GM12864 (cell line): ENCODE data around the gene RAB31.

Experiments
- DNase-seq: peaks from one replicate; pipeline ENCODE4 v3.0.0-alpha.2; 2011; ENCODE audit warnings: low read depth
- H3K4me3 ChIP-seq: 2 replicates; pipeline ENCODE4 v1.5.1; 2011; ENCODE audit warnings: mild to moderate bottlenecking, low read depth, low read length, control low read depth
- TF ChIP-seq, protein P1 (sequence below): IDR thresholded peaks from 2 replicates; pipeline ENCODE4 v1.5.1; 2011; ENCODE audit warnings: low read depth, mild to moderate bottlenecking, moderate library complexity, low read length, control low read depth, inconsistent platforms; ENCODE audit errors: missing control alignments

The RAB31 gene

DNA sequence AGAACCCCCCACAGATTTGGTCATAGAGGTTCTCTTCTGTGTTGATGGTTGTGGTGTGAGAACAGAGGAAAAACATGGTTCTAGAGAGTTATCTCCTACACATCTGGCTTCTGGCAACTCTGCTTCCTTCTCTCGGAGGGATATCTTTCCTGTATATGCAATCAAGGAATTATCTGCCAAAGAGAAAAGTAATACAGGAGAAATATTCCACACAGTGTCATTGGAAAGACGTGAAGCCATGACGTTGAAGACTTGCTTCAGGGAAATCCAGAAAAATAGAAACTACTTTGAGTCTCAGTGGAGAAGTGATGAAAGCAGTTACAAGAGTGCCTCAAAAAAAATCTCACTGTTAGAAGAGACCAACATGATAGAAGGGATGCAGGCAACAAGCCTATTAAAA is 78.5 kb downstream of the RAB31 start:
- no peak overlapping the region for H3K4me3 ChIP-seq
- no peak for DNase-seq
- TF ChIP-seq, protein P1, sequence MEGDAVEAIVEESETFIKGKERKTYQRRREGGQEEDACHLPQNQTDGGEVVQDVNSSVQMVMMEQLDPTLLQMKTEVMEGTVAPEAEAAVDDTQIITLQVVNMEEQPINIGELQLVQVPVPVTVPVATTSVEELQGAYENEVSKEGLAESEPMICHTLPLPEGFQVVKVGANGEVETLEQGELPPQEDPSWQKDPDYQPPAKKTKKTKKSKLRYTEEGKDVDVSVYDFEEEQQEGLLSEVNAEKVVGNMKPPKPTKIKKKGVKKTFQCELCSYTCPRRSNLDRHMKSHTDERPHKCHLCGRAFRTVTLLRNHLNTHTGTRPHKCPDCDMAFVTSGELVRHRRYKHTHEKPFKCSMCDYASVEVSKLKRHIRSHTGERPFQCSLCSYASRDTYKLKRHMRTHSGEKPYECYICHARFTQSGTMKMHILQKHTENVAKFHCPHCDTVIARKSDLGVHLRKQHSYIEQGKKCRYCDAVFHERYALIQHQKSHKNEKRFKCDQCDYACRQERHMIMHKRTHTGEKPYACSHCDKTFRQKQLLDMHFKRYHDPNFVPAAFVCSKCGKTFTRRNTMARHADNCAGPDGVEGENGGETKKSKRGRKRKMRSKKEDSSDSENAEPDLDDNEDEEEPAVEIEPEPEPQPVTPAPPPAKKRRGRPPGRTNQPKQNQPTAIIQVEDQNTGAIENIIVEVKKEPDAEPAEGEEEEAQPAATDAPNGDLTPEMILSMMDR: no peak

DNA sequence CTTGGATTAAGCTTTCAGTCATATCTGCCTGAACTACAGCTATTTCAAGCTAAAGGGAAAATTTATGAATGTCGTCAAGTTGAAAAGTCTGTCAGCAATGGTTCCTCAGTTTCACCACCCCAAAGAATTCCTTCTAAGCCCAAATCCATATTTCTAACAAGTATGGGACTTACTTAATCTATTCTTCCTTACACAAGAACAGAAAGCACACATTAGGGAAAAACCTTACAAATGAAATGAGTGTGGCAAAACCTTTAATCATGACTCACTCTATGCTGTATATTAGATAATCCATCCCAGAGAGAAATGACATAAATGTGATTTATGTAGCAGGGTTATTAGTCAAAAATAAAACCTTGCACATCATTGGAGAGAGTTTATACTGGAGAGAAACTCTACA is 78.9 kb downstream of the RAB31 start:
- TF ChIP-seq, protein P1: no peak

DNA sequence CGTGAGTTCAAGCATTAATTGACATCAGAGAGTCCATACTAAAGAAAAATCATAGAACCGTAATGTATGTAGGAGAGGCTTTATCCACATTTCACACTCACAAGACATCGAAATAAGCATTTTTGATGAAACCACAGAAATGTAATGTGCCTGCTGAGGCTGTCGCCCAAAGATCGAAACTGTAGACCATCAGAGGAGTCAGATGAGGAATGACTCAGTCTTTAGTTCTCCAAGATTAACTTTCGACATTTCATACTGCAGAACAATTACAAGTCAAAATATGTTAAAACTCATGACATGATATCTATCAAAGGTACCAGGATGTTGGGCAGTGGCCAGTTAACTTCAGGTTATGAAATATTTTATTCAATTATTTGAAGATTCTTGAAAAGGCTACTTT is 79.6 kb downstream of the RAB31 start:
- no peak overlapping the region for H3K4me3 ChIP-seq
- TF ChIP-seq, protein P1: no peak
- DNase-seq: no peak

More for the DNA sequence above, 78.9 kb downstream of the RAB31 start:
- no peak overlapping the region for H3K4me3 ChIP-seq
- DNase-seq: no peak

DNA sequence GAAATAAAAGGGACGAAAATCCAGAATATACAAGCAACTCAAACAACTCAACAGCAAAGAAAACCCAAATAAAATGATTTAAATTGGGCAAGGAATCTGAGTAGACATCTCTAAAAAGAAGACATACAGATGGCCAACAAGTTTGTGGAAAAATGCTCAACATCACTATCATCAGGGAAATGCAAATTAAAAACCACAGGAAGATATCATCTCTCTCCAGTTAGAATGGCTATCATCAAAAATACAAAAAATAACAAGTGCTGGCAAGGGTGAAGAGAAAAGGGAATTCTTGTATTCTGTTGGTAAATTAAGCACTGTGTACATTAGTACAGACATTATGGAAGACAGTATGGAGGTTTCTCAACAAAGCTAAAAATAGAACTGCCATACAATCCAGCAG is 80.0 kb downstream of the RAB31 start:
- no peak for DNase-seq
- TF ChIP-seq, protein P1: no peak

DNA sequence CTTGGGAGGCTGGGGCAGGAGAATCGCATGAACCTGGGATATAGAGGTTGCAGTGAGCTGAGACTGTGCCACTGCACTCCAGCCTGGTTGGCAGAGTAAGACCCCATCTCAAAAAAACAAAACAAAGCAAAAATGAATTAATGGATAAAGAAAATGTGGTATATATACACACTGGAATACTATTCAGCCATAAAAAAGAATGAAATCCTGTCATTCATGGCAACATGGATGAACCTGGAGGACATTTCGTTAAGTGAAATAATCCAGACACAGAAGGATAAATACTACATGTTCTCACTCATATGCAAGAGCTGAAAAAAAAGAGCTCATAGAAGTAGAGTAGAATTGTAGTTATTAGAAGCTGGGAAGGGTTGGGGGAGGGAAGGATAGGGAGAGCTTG is 80.8 kb downstream of the RAB31 start:
- TF ChIP-seq, protein P1: no peak
- DNase-seq: no peak
- H3K4me3 ChIP-seq: no peak overlapping the region

More for the DNA sequence above, 80.0 kb downstream of the RAB31 start:
- H3K4me3 ChIP-seq: no peak overlapping the region

DNA sequence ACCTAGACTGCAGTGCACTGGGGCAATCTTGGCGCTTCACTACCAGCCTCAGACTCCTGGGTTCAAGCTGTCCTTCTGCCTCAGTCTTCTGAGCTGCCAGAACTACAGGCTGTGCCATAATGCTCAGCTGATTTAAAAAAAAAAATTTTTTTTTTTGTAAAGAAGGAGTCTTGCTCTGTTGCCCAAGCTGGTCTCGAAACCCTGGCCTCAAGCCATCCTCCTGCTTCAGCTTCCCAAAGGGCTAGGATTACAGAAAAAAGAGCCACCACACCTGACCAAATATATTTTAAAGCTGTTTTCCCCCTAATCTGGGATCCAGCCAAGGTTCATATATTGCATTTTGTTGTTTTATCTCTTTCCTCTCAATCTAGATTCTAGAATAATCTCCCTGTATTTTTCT is 82.2 kb downstream of the RAB31 start:
- DNase-seq: no peak
- H3K4me3 ChIP-seq: no peak overlapping the region
- TF ChIP-seq, protein P1: no peak

DNA sequence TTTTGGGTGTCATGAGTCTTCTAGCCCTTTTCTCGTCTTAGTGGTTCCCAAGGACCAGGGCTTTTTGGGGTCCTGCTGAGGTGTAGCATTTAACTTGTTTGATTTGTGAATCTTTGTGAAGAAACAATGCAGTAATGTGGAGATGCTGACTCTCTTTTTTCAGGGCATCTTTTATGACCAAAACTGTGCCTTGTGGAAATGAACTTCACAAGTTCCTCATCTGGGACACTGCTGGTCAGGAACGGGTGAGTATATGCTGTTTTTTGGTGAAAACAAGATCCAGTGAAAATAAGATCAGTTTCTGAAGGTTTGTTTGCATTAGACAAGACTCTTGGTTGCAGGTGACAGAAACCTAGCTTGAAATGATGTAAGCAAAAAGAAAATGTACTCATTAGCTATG is 83.9 kb downstream of the RAB31 start:
- TF ChIP-seq, protein P1: no peak
- H3K4me3 ChIP-seq: no peak overlapping the region
- DNase-seq: no peak
